ENCODE measurements around the gene REXO5.

Gene REXO5

GRCh38 chr16:20871258-20871657, 64.9 kb downstream of the REXO5 start:
- no peak for DNase-seq (ENCODE audit: low read depth in 1 of 2, low spot score in 1 of 2)

DNA sequence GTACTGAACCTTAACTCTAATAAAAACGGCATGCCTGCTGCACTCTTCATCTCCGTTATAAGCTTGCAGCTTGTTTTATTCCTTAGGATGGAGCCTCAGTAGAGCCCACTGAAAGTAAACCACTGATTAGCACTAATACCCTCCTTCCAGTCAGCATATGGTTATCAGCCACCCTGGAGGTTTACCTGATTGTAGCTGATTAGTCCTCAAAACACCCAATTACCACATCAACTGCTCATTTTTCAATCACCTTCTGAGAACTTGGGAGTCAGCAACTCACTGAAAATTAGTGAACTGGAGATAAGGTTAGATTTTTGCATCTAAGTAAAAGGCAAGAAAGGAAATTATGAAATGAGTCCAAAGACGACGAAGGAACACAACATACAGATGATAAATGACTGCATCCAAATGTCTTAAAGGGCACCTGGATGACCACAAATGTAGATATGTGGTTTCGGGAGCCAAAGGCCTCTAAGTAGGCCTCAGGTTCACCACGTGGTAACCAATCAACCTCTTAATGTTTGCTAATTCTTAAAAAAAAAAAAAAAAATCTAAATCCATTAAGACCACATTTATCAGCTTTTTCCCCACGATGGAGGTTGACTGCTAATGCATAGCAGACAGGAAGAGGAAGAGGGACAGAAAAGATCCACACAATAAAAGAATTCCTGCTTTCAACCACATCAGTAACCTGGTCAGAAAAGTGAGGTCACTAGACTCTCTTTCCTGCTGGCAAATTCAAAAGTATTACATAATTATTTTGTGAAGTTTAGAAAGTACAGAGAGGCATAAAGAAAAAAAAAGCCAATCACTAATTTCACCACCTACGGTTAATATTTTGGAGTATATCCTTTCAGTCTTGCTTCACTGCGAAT, 65.9 kb downstream of the REXO5 start:
- DNase-seq (ENCODE audit: low read depth in 1 of 2, low spot score in 1 of 2), result no peak

- DNase-seq (ENCODE audit: low read depth in 1 of 2, low spot score in 1 of 2), result no peak
Measured at GRCh38 chr16:20873331-20873730, 67.0 kb downstream of the REXO5 start.

DNA sequence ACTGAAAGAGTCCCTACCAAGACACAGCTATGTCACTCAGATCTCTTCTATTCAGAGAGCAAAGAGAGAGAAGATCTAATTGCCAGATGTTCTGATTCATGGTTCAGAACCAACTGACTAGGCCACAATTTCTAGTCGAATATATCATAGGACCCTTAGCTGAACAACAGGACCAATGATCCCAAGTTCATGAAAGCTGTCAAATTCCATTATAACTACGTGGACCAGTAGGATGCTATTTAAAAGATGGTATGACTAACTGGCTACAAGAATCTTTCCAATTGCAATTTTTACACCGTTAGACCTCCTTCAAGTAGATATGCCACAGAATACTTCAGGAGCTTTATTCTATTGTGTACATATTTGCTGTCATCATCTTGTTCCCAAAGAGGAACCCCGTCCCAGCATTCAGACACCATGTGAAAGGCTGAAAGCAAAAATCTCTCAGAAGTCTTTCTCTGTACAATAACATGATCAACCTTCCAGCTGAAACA, 67.8 kb downstream of the REXO5 start:
- DNase-seq (ENCODE audit: low read depth in 1 of 2, low spot score in 1 of 2), result no peak

DNA sequence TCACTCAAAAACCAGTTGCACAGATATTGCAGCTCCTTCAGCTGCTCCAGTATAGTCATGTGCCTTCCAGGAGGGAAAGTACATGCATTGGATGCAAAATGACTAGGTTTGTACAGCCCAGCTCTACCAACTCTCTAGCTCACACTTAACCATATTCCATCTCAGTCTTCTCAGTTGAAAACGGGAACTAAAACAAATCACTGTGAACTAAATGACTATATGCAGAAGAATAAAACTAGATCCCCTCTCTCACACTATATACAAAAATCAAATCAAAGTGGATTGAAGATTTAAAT, 69.0 kb downstream of the REXO5 start:
- no peak for DNase-seq (ENCODE audit: low read depth in 1 of 2, low spot score in 1 of 2)

DNA sequence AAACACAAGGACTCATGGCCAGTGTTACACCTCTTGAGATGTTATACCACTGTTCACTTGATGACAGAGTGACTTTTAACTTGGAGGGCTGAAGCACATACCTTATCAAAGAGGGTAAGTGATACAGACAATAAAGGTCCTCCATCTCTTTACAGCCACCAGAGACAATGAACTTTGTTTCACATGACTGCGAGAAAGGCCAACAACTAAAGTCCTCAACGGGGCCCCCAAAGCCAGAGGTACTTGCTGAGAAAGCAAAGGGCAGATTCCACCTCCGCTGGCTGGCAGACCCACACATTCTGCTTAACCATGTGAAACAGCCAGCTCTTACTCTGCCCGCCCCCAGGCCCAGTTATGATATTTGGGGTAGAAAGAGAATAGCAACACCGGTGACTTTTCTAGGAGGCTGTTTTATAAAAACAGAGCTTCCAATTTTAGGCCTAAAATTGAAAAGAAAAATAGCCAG, 72.4 kb downstream of the REXO5 start:
- DNase-seq (ENCODE audit: low read depth in 1 of 2, low spot score in 1 of 2), result no peak

DNA sequence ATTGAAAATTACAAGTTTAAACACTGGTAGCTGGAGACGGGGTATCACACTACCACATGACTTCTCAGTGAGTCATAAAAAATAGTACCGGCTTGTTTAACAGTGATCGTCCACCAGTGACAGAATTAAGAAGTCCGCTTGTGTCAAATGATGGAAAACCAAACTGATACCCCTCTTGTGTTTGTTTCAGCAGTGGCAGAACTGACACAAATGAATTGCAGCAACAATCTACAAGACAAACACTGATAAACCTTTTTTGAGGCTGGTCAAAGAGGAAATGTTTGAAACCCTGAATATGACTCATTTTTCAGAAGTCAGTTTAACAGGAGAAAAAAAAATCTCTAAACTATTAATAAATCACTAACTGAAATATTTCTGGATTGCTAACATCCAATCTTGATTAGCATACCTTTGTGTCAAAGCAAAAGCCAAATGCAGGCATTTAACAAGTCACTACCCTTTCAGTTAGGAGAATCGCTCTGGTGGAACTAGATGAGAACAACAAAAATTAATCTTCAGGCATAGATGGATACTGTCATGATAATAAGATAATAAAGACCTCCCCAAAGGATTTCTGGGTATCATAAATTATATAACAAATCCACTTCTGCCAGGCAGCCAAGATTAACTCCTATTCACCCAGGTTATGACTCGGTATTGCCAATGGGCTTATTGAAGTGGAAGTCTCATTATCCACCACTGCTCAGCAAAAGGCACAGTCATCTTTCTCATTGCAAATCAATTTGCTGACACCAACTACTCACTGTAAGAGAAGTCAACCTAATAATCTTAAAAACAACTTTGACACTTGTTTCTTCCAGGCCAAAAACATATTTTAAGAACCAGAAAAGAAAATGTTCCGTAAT, 73.1 kb downstream of the REXO5 start:
- DNase-seq (ENCODE audit: low read depth in 1 of 2, low spot score in 1 of 2), result no peak

DNA sequence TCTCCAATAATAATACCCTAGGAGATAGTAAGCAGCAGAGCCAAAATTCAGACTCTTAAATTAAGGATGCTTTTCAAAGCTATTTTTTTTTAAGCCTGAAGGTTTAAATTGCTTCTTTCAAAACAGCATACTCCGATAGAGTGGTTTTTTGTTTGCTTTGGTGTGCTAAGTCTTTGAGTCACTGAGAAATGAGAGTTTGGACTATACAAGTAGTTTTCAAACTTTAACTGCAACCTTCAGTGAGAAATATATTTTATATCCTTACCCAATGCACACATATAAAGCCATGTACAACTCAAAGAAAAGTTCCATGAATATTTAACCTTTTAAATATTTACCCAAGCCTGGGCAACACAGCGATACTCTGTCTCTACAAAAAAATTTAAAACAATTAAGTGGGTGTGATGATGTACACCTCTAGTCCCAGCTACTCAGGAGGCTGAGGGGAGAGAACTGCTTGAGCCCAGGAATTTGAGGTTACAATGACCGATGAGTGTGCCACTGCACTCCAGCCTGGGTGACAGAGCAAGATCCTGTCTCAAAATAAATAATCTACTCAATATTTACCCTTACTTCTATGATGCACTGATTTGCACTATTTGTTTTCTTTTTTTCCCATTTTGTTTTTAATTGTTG, 74.7 kb downstream of the REXO5 start:
- no peak for DNase-seq (ENCODE audit: low read depth in 1 of 2, low spot score in 1 of 2)

- DNase-seq (ENCODE audit: low read depth in 1 of 2, low spot score in 1 of 2), result no peak
Measured at GRCh38 chr16:20881503-20881878, 75.2 kb downstream of the REXO5 start.

DNA sequence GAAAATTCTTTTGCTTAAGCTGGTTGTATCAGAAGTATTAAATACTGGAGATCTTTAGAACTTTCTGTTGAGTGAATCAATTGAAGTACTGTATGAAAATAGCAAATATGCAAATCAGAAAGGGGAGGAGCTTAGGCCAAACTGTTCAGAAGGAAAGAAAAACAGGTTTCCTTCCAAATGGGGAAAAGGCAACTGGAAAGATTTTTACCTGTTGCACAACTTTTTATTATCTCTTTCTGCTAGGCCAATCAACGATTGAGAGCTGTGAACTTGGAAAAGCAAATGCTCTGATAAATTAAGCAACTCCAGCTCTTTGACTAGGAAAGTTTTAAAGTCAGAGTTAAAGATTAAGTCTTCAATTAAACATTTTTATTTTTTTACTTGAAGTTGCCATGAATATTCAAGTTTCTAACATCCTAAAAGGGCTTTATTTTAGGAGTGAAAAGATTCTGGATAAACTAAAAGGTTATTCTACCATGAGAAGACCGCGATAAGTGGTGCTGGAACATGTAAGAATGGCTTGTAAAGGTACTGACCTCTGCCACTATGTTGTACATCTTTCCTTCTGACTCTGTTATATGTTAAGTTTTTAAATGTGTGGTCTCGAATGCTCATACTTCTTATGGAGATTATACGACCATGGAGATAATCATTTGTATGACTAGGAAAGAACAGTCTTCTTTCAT, 77.4 kb downstream of the REXO5 start:
- DNase-seq (ENCODE audit: low read depth in 1 of 2, low spot score in 1 of 2), result no peak

GRCh38 chr16:20884240-20884556, 77.9 kb downstream of the REXO5 start:
- no peak for DNase-seq (ENCODE audit: low read depth in 1 of 2, low spot score in 1 of 2)

- no peak for DNase-seq (ENCODE audit: low read depth in 1 of 2, low spot score in 1 of 2)
Measured at GRCh38 chr16:20886320-20886719, 80.0 kb downstream of the REXO5 start.

GRCh38 chr16:20887207-20887606, 80.9 kb downstream of the REXO5 start:
- no peak for DNase-seq (ENCODE audit: low read depth in 1 of 2, low spot score in 1 of 2)

- DNase-seq (ENCODE audit: low read depth in 1 of 2, low spot score in 1 of 2), result no peak
Measured at GRCh38 chr16:20889625-20890275, 83.4 kb downstream of the REXO5 start.

GRCh38 chr16:20894388-20894787, 88.1 kb downstream of the REXO5 start:
- DNase-seq (ENCODE audit: low read depth in 1 of 2, low spot score in 1 of 2), result no peak

DNA sequence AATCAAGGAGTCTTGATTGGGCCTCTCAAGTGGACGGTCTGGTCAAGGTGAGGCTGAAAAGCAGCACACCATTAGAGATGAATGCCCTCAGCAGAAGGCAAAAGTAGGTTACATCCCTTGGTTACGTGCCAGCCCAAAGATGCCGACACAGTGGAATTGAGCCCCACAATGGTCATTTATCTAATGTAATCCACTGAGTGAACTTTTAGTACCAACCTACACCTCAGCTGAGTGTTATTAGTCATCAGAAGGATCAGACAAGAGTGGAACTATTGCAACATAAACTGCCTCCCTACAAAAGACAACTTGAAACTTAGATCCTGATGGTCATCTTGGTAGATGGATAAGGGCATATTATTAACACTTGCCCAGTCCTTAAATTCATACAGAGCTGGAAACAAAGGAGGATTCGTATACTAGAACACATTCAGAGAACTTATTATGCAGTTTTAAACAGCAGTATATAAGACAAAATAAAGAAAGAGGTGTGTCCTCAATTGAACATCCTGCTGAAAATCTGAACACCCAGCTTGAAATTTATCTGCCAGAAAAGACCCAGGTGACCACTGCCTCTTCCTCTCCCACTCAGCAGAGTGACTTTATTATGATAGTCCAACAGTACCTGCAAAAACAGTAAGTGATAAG, 91.0 kb downstream of the REXO5 start:
- DNase-seq (ENCODE audit: low read depth in 1 of 2, low spot score in 1 of 2), result no peak

- no peak for DNase-seq (ENCODE audit: low read depth in 1 of 2, low spot score in 1 of 2)
Measured at GRCh38 chr16:20897922-20898321, 91.6 kb downstream of the REXO5 start.

DNA sequence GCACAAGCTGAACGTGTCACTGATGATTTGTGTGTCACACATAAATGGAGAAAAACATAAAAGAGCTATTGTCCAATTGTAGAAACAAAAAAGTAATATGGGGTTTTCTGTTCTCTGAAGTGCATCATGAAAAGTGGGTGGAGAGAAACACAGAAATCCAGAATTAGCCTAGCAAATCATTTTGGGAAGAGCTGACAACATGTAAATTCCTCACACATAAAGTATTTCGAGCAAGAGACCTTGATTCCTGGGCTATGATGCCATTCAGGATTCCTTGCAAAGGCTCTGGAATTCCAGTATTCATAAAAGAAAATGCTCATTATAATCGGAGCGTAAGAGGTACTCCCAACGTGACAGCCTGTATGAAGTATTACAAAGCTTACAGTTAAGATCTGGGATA, 92.7 kb downstream of the REXO5 start:
- DNase-seq (ENCODE audit: low read depth in 1 of 2, low spot score in 1 of 2), result no peak
